GM13977 (cell line): ENCODE measurements around the gene HVCN1.

Source experiments
- DNase-seq: peaks from one replicate; pipeline ENCODE4 v3.0.0; 2012; ENCODE audit warnings: low spot score
- in situ Hi-C: fragments of 300-500 bp; cut with MboI; formaldehyde crosslinking; loops from one replicate; pipeline ENCODE4 v1.12.0; 2022; ENCODE audit warnings: low sequenced_read_pairs, low pct_unique_long_range_greater_than_20kb, mixed read lengths, inconsistent platforms; ENCODE audit not compliant: unreplicated experiment
- TF ChIP-seq, protein P1 (sequence below): IDR thresholded peaks from 2 replicates; pipeline ENCODE4 v1.5.1; 2012; ENCODE audit warnings: mild to moderate bottlenecking, control low read depth; ENCODE audit not compliant: insufficient read depth; ENCODE audit errors: extremely low read depth, missing control alignments

The HVCN1 gene

DNA sequence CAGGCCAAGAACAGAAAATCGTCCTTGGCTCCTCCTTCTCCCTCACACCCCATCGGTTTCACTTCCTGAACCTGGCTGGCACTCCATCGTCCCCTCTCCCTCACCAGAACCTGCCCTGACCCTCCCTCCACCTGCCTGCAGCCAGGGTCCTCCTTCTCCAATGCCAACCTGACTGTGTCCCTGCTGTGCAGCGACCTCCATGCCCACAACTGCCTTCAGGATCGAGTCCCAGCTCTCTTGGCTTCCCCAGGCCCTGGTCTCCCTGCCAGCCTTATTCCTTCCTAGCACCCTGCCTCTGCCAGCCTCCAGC lies 19.8 kb downstream of the HVCN1 start:
- TF ChIP-seq, protein P1, sequence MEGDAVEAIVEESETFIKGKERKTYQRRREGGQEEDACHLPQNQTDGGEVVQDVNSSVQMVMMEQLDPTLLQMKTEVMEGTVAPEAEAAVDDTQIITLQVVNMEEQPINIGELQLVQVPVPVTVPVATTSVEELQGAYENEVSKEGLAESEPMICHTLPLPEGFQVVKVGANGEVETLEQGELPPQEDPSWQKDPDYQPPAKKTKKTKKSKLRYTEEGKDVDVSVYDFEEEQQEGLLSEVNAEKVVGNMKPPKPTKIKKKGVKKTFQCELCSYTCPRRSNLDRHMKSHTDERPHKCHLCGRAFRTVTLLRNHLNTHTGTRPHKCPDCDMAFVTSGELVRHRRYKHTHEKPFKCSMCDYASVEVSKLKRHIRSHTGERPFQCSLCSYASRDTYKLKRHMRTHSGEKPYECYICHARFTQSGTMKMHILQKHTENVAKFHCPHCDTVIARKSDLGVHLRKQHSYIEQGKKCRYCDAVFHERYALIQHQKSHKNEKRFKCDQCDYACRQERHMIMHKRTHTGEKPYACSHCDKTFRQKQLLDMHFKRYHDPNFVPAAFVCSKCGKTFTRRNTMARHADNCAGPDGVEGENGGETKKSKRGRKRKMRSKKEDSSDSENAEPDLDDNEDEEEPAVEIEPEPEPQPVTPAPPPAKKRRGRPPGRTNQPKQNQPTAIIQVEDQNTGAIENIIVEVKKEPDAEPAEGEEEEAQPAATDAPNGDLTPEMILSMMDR, result no peak
- DNase-seq, result no peak
- in situ Hi-C loops, result no loop called here

DNA sequence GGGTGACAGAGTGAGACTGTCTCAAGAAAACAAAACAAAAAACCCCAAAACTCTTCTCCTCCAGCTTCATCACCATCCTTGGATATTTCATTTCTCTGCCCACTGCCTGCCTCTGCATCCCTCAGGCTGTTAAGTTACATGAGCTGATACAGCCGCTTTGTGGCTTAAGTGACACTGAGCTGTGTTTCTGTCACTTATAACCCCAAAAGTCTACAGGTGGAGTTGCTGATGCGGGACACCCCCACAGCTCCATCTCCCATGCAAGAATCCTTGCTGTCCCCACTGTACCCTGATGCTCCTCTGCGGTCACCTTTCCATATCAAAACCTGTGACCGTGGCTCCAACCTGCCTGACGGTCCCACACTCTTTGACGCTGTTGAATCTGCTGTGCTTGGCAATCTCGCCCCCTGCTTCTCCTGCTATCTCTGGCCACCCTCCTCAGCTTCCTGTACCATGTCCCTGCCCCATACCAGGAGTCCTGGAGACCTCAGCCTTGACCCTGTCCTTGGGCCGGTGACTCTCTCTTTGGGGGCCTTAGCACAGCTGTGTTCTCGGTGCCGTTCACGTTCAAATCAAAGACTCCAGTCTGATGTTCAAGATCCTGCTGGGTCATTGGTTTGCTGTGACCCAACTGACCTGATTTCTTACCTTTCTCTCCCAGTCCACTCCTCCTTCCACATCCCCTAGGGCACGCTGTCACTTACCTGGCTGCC lies 20.3 kb downstream of the HVCN1 start:
- DNase-seq, result no peak
- TF ChIP-seq, protein P1, result peak; percentile 23
- in situ Hi-C loops, result no loop called here

GRCh38 chr12:110667671-110668070 lies 21.2 kb downstream of the HVCN1 start:
- no peak for DNase-seq
- in situ Hi-C loops, result no loop called here
- TF ChIP-seq, protein P1, result no peak

DNA sequence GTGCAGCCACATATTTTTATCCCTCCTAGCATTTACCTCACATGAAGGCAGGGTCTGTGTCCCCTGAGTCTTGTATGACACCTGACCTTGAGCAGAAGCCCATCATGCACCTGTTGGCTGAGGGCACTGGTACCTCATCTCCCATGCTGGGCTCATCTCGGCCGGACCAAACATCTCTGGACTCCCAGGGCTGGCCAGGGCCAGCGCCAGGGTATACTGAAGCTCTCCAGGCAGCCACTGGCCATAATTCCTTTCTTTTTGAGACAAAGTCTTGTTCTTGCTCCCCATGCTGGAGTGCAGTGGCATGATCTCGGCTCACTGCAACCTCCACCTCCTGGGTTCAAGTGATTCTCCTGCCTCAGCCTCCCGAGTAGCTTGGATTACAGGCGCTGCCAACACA lies 22.0 kb downstream of the HVCN1 start:
- TF ChIP-seq, protein P1, result no peak
- DNase-seq, result no peak
- in situ Hi-C loops, result no loop called here

DNA sequence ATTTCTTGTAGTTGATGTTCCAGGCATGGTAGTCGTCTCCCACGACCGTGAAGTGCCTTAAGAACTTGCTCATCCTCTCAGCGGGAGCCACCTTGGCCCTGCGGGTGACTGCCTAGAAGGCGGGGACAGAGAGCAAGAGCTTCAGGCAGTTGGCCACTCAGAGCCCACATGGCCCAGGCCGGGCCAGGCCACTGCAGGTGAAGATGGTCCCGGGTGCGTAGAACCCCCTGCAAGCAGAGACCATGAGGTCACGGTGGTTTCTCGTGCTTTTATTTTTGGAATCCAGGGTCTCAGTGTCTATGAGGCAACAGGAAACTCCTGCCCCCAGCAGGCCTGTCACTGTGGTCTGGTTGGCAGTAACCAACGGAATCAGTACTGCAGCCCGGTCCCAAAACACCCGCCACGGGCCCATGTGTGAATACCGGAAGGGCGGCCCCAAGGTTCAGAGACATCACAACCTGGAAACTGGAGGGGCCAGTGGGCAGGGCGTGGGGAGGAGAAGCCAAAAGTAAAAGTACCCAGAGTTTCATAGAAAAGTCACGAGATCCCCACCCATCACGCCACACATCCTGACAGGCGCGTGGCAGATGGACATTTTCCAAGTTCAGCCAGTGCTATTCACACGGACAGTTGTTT lies 27.5 kb downstream of the HVCN1 start:
- TF ChIP-seq, protein P1, result no peak
- peak; percentile 79 for DNase-seq
- in situ Hi-C loops, result no loop called here

DNA sequence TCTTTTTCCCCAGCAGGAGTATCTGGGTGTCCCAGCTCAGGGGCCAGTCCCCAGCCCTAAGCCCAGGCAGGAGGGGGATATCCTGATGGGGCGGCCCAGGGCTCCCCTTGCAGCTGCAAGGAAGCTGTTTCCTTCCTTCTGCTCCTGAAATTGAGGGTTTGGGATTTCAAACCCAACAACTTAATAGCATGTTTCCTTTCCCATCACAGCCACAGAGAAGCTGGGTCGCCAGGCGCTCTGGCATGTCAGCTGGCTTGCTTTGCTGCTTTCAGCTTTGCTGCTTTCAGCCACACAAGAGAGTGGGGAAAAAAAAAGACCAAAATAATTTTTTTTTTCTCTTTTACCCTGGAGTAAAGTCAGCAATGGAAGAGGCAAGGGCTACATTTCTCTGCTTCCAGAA lies 30.0 kb downstream of the HVCN1 start:
- no peak for DNase-seq
- TF ChIP-seq, protein P1, result no peak
- in situ Hi-C loops, result no loop called here
